Neural cell (in vitro differentiated cells): ENCODE data around the gene MUS81. TPM values are rescaled to one million over a fixed set of nuclear protein-coding genes. Genes with fewer than 3 reads are reported as not detected.
A peak's percentile ranks its signal among the peaks of the same experiment; 100 is the strongest.

Experiments
- H2AFZ ChIP-seq: fragments of 200-600, 300-800 bp; sonication (generic), shearing (Covaris generic); 2 replicates; pipeline ENCODE4 v1.6.0; 2014; ENCODE audit warnings: low read depth, mild to moderate bottlenecking, antibody characterized with exemption, low read length, moderate library complexity
- H3F3A ChIP-seq: fragments of 200-600 bp; shearing (Covaris generic); 2 replicates; pipeline ENCODE4 v1.6.1; 2016; ENCODE audit warnings: mild to moderate bottlenecking, moderate library complexity, mixed read lengths, antibody characterized with exemption, low read length; ENCODE audit not compliant: insufficient read depth, poor library complexity, severe bottlenecking
- H3K27ac ChIP-seq: fragments of 200-600, 300-800 bp; sonication (generic), shearing (Covaris generic); 2 replicates; pipeline ENCODE4 v1.5.1; 2014; ENCODE audit warnings: mild to moderate bottlenecking, low read length, moderate library complexity
- H3K27me3 ChIP-seq: fragments of 300-800, 200-600 bp; sonication (generic), shearing (Covaris generic); 2 replicates; pipeline ENCODE4 v1.6.0; 2014; ENCODE audit warnings: mild to moderate bottlenecking, low read depth, low read length, moderate library complexity; ENCODE audit not compliant: insufficient read depth
- H3K36me3 ChIP-seq: fragments of 300-800, 200-600 bp; sonication (generic), shearing (Covaris generic); 2 replicates; pipeline ENCODE4 v1.5.1; 2014; ENCODE audit warnings: mild to moderate bottlenecking, antibody characterized with exemption, low read length, moderate library complexity; ENCODE audit not compliant: insufficient read depth
- H3K4me2 ChIP-seq: fragments of 300-800, 200-600 bp; sonication (generic), shearing (Covaris generic); 2 replicates; pipeline ENCODE4 v1.6.0; 2014; ENCODE audit warnings: mild to moderate bottlenecking, low read length
- H3K4me3 ChIP-seq: fragments of 300-800, 200-600 bp; sonication (generic), shearing (Covaris generic); 2 replicates; pipeline ENCODE4 v1.5.1; 2014; ENCODE audit warnings: mild to moderate bottlenecking, low read length, moderate library complexity
- H3K79me2 ChIP-seq: fragments of 200-600 bp; shearing (Covaris generic); replicated peaks from 2 replicates; pipeline ENCODE4 v1.6.0; 2014; ENCODE audit warnings: mild to moderate bottlenecking, low read length, moderate library complexity; ENCODE audit not compliant: insufficient read depth
- H3K9ac ChIP-seq: fragments of 300-800, 200-600 bp; sonication (generic), shearing (Covaris generic); 2 replicates; pipeline ENCODE4 v1.6.1; 2016; ENCODE audit warnings: mild to moderate bottlenecking, low read length, mixed read lengths
- H3K9me2 ChIP-seq: fragments of 200-600 bp; shearing (Covaris generic); 2 replicates; pipeline ENCODE4 v1.6.1; 2016; ENCODE audit warnings: mild to moderate bottlenecking, low read length, mixed read lengths; ENCODE audit not compliant: insufficient read depth
- H3K9me3 ChIP-seq: fragments of 200-600, 300-800 bp; sonication (generic), shearing (Covaris generic); 2 replicates; pipeline ENCODE4 v1.6.1; 2016; ENCODE audit warnings: mild to moderate bottlenecking, mixed run types, low read length, moderate library complexity, mixed read lengths
- H4K20me1 ChIP-seq: fragments of 200-600 bp; shearing (Covaris generic); 2 replicates; pipeline ENCODE4 v1.6.1; 2016; ENCODE audit warnings: mild to moderate bottlenecking, mixed run types; ENCODE audit not compliant: insufficient read depth
- CTCF ChIP-seq: fragments of 450-650 bp; IDR thresholded peaks from 2 replicates; pipeline ENCODE4 v1.5.1; 2014; ENCODE audit warnings: antibody characterized with exemption, mild to moderate bottlenecking, moderate library complexity; ENCODE audit not compliant: poor library complexity, severe bottlenecking
- POLR2AphosphoS5 ChIP-seq: IDR thresholded peaks from 2 replicates; pipeline ENCODE4 v1.6.1; 2012
- SMC3 ChIP-seq: fragments of 450-650 bp; conservative IDR thresholded peaks from 2 replicates; pipeline ENCODE4 v1.6.1; 2014; ENCODE audit warnings: antibody characterized with exemption, mild to moderate bottlenecking, moderate library complexity; ENCODE audit not compliant: poor library complexity
- polyA plus RNA-seq: library from polyadenylated mRNA; depleted of rRNA; stranded (reverse); fragments of >200 nt; gene quantifications from 2 replicates; pipeline ENCODE4 v1.2.3, GENCODE V29; 2014
- TF ChIP-seq, protein P1 (sequence below): IDR thresholded peaks from 2 replicates; pipeline ENCODE4 v1.6.1; 2012; ENCODE audit warnings: borderline replicate concordance

Gene MUS81
- polyA plus RNA-seq, 1 donor from 2014 or later, result 183 TPM

DNA sequence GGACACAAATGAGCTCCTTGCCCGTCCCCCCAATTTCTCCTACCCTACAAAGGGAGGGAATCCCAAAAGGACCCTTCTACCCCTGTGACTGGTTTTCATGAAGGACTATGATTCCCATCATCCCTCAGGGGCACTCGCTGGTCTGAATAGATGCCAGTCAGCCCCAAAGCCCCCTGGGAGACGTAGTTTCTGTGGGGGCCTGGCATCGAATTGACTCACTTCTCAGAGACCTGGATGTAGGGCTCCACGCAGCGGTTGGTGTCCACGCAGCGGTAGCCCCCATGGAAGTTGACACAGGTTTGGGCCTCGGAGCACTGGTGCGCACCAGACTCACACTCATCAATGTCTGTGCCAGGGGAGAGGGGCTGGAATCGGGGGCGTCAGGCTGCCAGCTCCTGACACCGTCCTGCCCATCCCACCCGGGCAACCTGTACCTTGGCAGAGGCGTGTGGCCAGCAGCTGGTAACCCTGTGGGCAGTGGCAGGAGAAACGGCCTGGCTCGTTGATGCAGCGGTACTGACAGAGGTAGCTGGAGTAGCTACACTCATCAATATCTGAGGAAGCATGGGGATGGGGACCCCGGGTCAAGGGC lies 7.9 kb downstream of the MUS81 start:
- Histone ChIP-seq H3F3A (no peaks in the 10 kb centered on the region), H3K9me3 (no peaks in the 10 kb centered on the region), H3K27ac (no peak overlapping the region), H3K9me2 (no peaks in the 10 kb centered on the region), H2AFZ (no peak overlapping the region), H3K27me3 (peaks cover 5% of the 10 kb centered on the region), H3K4me2 (no peak overlapping the region), H3K36me3 (no peaks in the 10 kb centered on the region), H4K20me1 (no peaks in the 10 kb centered on the region), H3K79me2 (no peaks in the 10 kb centered on the region), H3K4me3 (no peak overlapping the region), H3K9ac (no peak overlapping the region)
- TF ChIP-seq POLR2AphosphoS5, result peak; percentile 24
- TF ChIP-seq, protein P1, sequence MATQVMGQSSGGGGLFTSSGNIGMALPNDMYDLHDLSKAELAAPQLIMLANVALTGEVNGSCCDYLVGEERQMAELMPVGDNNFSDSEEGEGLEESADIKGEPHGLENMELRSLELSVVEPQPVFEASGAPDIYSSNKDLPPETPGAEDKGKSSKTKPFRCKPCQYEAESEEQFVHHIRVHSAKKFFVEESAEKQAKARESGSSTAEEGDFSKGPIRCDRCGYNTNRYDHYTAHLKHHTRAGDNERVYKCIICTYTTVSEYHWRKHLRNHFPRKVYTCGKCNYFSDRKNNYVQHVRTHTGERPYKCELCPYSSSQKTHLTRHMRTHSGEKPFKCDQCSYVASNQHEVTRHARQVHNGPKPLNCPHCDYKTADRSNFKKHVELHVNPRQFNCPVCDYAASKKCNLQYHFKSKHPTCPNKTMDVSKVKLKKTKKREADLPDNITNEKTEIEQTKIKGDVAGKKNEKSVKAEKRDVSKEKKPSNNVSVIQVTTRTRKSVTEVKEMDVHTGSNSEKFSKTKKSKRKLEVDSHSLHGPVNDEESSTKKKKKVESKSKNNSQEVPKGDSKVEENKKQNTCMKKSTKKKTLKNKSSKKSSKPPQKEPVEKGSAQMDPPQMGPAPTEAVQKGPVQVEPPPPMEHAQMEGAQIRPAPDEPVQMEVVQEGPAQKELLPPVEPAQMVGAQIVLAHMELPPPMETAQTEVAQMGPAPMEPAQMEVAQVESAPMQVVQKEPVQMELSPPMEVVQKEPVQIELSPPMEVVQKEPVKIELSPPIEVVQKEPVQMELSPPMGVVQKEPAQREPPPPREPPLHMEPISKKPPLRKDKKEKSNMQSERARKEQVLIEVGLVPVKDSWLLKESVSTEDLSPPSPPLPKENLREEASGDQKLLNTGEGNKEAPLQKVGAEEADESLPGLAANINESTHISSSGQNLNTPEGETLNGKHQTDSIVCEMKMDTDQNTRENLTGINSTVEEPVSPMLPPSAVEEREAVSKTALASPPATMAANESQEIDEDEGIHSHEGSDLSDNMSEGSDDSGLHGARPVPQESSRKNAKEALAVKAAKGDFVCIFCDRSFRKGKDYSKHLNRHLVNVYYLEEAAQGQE, result no peak

- H3K4me2 ChIP-seq, result no peak overlapping the region
- no peaks in the 10 kb centered on the region for H3K9me3 ChIP-seq
- H3K9ac ChIP-seq, result no peak overlapping the region
- H3K4me3 ChIP-seq, result no peak overlapping the region
- no peaks in the 10 kb centered on the region for H3K79me2 ChIP-seq
- H4K20me1 ChIP-seq, result no peaks in the 10 kb centered on the region
- no peak overlapping the region for H3K27ac ChIP-seq
- no peak overlapping the region for H2AFZ ChIP-seq
- peak; percentile 19 for TF ChIP-seq POLR2AphosphoS5
- TF ChIP-seq CTCF, result no peak
- H3K9me2 ChIP-seq, result no peaks in the 10 kb centered on the region
- no peaks in the 10 kb centered on the region for H3K36me3 ChIP-seq
- H3F3A ChIP-seq, result no peaks in the 10 kb centered on the region
- H3K27me3 ChIP-seq, result peaks cover 11% of the 10 kb centered on the region
These were observed 8.7 kb downstream of the MUS81 start for GRCh38 chr11:65868907-65869306.

DNA sequence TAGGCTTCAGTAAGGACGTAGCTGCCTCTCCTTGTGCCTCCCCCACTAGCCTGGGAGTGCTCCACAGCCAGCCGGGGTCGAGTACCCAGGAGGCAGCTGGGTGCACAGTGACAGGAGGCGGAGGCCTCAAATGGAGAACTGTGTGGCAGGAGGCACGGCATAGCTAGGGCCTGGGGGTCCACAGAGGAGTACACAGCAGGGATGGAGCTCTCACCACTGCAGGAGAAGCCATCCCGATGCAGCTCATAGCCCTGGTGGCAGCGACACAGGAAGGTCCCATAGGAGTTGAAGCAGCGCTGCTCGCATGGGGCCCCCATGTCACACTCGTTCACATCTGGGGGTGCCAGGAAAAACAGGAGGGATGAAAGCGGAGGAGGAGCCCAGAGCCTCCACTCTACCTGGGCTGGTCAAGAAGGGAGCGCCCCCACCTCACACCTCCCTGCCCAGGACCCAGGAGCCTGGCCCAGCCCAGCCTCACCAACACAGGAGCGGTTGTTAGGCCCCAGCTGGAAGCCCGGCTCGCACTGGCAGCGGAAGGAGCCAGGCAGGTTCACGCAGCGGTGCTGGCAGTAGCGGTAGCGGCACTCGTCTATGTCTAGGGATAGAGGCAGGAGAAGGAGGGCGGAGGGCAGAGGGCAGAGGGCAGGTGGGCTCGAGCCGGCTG lies 9.5 kb downstream of the MUS81 start:
- H3K27me3 ChIP-seq, result peaks cover 11% of the 10 kb centered on the region
- no peak overlapping the region for H2AFZ ChIP-seq
- H3K9ac ChIP-seq, result no peak overlapping the region
- no peaks in the 10 kb centered on the region for H4K20me1 ChIP-seq
- no peak overlapping the region for H3K27ac ChIP-seq
- H3K36me3 ChIP-seq, result no peaks in the 10 kb centered on the region
- no peaks in the 10 kb centered on the region for H3F3A ChIP-seq
- TF ChIP-seq POLR2AphosphoS5, result peak; percentile 18
- TF ChIP-seq SMC3, result no peak
- H3K9me3 ChIP-seq, result no peaks in the 10 kb centered on the region
- no peak overlapping the region for H3K4me3 ChIP-seq
- no peak overlapping the region for H3K4me2 ChIP-seq
- no peaks in the 10 kb centered on the region for H3K79me2 ChIP-seq
- H3K9me2 ChIP-seq, result no peaks in the 10 kb centered on the region
